ENCODE results near the gene EOLA1.

DNA sequence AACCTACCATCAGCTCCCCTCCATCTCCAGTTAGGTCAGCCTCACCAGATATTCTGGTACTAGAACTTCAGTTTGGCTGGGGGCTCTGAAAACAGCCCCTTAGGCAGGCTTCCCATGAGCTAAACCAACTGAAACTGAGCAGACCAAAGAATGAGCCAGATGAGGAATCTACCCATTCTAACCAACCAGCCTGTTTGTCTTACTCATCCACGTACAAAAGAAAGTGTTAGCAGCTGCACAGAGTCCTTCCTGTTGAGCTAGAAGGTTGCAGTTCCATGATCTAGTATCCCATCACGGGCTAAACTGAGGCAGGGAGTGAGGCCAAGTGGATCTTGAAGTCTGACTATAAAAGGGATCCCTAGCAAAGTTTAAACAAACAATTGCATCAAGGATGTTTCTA, 29.0 kb downstream of the EOLA1 start:
- TF ChIP-seq, protein P1, sequence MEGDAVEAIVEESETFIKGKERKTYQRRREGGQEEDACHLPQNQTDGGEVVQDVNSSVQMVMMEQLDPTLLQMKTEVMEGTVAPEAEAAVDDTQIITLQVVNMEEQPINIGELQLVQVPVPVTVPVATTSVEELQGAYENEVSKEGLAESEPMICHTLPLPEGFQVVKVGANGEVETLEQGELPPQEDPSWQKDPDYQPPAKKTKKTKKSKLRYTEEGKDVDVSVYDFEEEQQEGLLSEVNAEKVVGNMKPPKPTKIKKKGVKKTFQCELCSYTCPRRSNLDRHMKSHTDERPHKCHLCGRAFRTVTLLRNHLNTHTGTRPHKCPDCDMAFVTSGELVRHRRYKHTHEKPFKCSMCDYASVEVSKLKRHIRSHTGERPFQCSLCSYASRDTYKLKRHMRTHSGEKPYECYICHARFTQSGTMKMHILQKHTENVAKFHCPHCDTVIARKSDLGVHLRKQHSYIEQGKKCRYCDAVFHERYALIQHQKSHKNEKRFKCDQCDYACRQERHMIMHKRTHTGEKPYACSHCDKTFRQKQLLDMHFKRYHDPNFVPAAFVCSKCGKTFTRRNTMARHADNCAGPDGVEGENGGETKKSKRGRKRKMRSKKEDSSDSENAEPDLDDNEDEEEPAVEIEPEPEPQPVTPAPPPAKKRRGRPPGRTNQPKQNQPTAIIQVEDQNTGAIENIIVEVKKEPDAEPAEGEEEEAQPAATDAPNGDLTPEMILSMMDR (optimal IDR thresholded peaks at IDR 0.05 in 1 of 3, IDR thresholded peaks at IDR 0.05 in 1 of 3, conservative IDR thresholded peaks at IDR 0.05 in 1 of 3; ENCODE audit: extremely low read depth in 1 of 3, insufficient read depth in 2 of 3, low read length in 3 of 3): no peak
- no peak for TF ChIP-seq EZH2 (IDR thresholded peaks at IDR 0.05; ENCODE audit: low read length)
